Liver (tissue), 3 donors: Measurements from ENCODE around the gene NAV2.

ENCODE experiments used
- RXRA ChIP-seq, 2 donors: IDR thresholded peaks; 2 replicates each; pipeline ENCODE4 v1.6.1; 2017 to 2018; ENCODE audit warnings: antibody characterized with exemption in 2 of 2, mild to moderate bottlenecking in 1 of 2
- TF ChIP-seq, protein P1 (sequence below): fragments of 150-350 bp; IDR thresholded peaks from 2 replicates; pipeline ENCODE4 v1.5.1; 2017; ENCODE audit warnings: improper control_type of control experiment, low read depth, low read length; ENCODE audit not compliant: missing input control
- donor health status: healthy.
- donor health status: healthy.

GRCh38 chr11:19817870-19818269, 105.2 kb downstream of the NAV2 start:
- TF ChIP-seq, protein P1, sequence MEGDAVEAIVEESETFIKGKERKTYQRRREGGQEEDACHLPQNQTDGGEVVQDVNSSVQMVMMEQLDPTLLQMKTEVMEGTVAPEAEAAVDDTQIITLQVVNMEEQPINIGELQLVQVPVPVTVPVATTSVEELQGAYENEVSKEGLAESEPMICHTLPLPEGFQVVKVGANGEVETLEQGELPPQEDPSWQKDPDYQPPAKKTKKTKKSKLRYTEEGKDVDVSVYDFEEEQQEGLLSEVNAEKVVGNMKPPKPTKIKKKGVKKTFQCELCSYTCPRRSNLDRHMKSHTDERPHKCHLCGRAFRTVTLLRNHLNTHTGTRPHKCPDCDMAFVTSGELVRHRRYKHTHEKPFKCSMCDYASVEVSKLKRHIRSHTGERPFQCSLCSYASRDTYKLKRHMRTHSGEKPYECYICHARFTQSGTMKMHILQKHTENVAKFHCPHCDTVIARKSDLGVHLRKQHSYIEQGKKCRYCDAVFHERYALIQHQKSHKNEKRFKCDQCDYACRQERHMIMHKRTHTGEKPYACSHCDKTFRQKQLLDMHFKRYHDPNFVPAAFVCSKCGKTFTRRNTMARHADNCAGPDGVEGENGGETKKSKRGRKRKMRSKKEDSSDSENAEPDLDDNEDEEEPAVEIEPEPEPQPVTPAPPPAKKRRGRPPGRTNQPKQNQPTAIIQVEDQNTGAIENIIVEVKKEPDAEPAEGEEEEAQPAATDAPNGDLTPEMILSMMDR = no peak
- TF ChIP-seq RXRA (IDR thresholded peaks at IDR 0.05) = no peak
